Osteocyte (in vitro differentiated cells): Measurements from ENCODE around the gene KLHL34. TPM values are rescaled to one million over a fixed set of nuclear protein-coding genes. Genes with fewer than 3 reads are reported as not detected.

Source experiments
- DNase-seq: peaks from one replicate; pipeline ENCODE4 v3.0.0; 2021; ENCODE audit warnings: mixed read lengths; ENCODE audit not compliant: unreplicated experiment; ENCODE audit errors: extremely low spot score
- H3K27ac Mint-ChIP-seq: one replicate; pipeline ENCODE4 v1.8.0; 2021; ENCODE audit warnings: mild to moderate bottlenecking, mixed read lengths; ENCODE audit not compliant: unreplicated experiment
- H3K27me3 Mint-ChIP-seq: one replicate; pipeline ENCODE4 v1.8.0; 2021; ENCODE audit warnings: mixed read lengths; ENCODE audit not compliant: unreplicated experiment
- H3K36me3 Mint-ChIP-seq: one replicate; pipeline ENCODE4 v1.8.0; 2021; ENCODE audit warnings: mixed read lengths; ENCODE audit not compliant: unreplicated experiment
- H3K4me1 Mint-ChIP-seq: one replicate; pipeline ENCODE4 v1.8.0; 2021; ENCODE audit warnings: mixed read lengths; ENCODE audit not compliant: unreplicated experiment
- H3K4me3 Mint-ChIP-seq: one replicate; pipeline ENCODE4 v1.8.0; 2021; ENCODE audit warnings: mild to moderate bottlenecking, moderate library complexity, mixed read lengths; ENCODE audit not compliant: unreplicated experiment
- H3K9me3 Mint-ChIP-seq: one replicate; pipeline ENCODE4 v1.8.0; 2021; ENCODE audit warnings: mixed read lengths; ENCODE audit not compliant: unreplicated experiment
- total RNA-seq: library from RNA; stranded (reverse); gene quantifications from 2 replicates; pipeline ENCODE4 v1.2.1, GENCODE V29; 2021
- TF ChIP-seq, protein P1 (sequence below): fragments of 200-600 bp; sonication (generic); IDR thresholded peaks from 2 replicates; pipeline ENCODE4 v1.5.0; 2021; ENCODE audit warnings: antibody characterized with exemption, mild to moderate bottlenecking, moderate library complexity

The KLHL34 gene
- total RNA-seq, 1 donor from 2014 or later: not detected

DNA sequence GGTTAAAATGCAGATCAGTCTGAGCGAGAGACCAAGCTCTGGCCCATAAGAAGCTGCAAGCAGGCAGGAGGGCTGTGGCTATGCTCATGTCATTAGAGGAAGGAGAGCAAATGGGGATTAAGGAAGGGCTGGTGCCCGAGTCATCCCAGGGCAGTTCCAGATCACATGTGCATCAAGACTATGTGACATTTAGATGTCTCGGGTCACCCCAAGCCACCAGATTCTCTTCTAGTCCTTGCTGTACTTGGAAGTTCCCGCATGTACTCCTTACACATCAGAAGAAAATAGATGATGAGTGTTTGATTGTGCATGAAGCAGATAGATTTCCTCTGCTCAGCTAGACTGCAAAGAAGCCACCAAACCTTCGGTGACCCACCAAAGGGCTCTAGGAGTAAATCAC is 42.1 kb upstream of the KLHL34 start:
- TF ChIP-seq, protein P1, sequence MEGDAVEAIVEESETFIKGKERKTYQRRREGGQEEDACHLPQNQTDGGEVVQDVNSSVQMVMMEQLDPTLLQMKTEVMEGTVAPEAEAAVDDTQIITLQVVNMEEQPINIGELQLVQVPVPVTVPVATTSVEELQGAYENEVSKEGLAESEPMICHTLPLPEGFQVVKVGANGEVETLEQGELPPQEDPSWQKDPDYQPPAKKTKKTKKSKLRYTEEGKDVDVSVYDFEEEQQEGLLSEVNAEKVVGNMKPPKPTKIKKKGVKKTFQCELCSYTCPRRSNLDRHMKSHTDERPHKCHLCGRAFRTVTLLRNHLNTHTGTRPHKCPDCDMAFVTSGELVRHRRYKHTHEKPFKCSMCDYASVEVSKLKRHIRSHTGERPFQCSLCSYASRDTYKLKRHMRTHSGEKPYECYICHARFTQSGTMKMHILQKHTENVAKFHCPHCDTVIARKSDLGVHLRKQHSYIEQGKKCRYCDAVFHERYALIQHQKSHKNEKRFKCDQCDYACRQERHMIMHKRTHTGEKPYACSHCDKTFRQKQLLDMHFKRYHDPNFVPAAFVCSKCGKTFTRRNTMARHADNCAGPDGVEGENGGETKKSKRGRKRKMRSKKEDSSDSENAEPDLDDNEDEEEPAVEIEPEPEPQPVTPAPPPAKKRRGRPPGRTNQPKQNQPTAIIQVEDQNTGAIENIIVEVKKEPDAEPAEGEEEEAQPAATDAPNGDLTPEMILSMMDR: no peak
- no peaks in the 10 kb centered on the region for H3K9me3 Mint-ChIP-seq
- H3K36me3 Mint-ChIP-seq: no peaks in the 10 kb centered on the region
- no peaks in the 10 kb centered on the region for H3K27me3 Mint-ChIP-seq
- H3K4me3 Mint-ChIP-seq: no peak overlapping the region
- no peak overlapping the region for H3K27ac Mint-ChIP-seq
- DNase-seq: no peak
- peaks cover 3% of the 10 kb centered on the region for H3K4me1 Mint-ChIP-seq

GRCh38 chrX:21699136-21699535 is 41.0 kb upstream of the KLHL34 start:
- peaks cover 3% of the 10 kb centered on the region for H3K4me1 Mint-ChIP-seq
- no peaks in the 10 kb centered on the region for H3K9me3 Mint-ChIP-seq
- H3K36me3 Mint-ChIP-seq: no peaks in the 10 kb centered on the region
- DNase-seq: no peak
- no peak overlapping the region for H3K27ac Mint-ChIP-seq
- H3K27me3 Mint-ChIP-seq: no peaks in the 10 kb centered on the region
- H3K4me3 Mint-ChIP-seq: no peak overlapping the region
- TF ChIP-seq, protein P1: no peak

- H3K4me1 Mint-ChIP-seq: peaks cover 3% of the 10 kb centered on the region
- H3K36me3 Mint-ChIP-seq: no peaks in the 10 kb centered on the region
- no peak overlapping the region for H3K27ac Mint-ChIP-seq
- H3K4me3 Mint-ChIP-seq: no peak overlapping the region
- DNase-seq: no peak
- H3K9me3 Mint-ChIP-seq: no peaks in the 10 kb centered on the region
- no peaks in the 10 kb centered on the region for H3K27me3 Mint-ChIP-seq
- TF ChIP-seq, protein P1: no peak
Measured at GRCh38 chrX:21698272-21698671, 40.1 kb upstream of the KLHL34 start.

DNA sequence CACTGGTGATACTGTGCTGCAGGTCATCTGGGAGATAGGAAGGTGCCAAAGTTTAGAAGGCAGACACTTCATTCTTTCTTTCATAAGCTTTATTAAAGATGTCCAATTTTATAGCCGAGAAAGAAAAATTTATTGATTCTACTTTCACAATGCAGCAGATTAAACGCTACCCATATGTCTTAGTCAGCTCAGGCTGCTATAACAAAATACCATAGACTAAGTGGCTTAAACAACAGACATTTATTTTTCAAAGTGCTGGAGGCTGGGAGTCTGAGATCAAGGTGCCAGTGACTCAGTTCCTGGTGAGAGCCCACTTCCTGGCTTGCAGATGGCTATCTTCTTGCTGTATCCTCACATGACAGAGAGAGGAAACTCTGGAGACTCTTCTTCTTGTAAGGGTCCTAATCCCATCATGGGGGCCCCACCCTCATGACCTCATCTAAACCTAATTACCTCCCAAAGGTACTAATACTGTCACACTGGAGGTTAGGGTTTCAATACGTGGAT is 33.4 kb upstream of the KLHL34 start:
- H3K27ac Mint-ChIP-seq: no peak overlapping the region
- no peak for DNase-seq
- TF ChIP-seq, protein P1: no peak
- H3K27me3 Mint-ChIP-seq: no peaks in the 10 kb centered on the region
- no peaks in the 10 kb centered on the region for H3K36me3 Mint-ChIP-seq
- H3K4me3 Mint-ChIP-seq: no peak overlapping the region
- H3K9me3 Mint-ChIP-seq: no peaks in the 10 kb centered on the region
- H3K4me1 Mint-ChIP-seq: peaks cover 2% of the 10 kb centered on the region

GRCh38 chrX:21683941-21684340 is 25.8 kb upstream of the KLHL34 start:
- Mint-ChIP-seq H3K4me1 (no peaks in the 10 kb centered on the region), H3K9me3 (no peaks in the 10 kb centered on the region), H3K27me3 (peaks cover 3% of the 10 kb centered on the region), H3K4me3 (no peak overlapping the region), H3K27ac (no peak overlapping the region), H3K36me3 (no peaks in the 10 kb centered on the region)
- DNase-seq: no peak
- TF ChIP-seq, protein P1: no peak
